ENCODE results near the gene OTOG. TPM values are rescaled to one million over a fixed set of nuclear protein-coding genes. Genes with fewer than 3 reads are reported as not detected.

OTOG gene
- total RNA-seq, 1 experiment from 2014 or later: 0.35 TPM

DNA sequence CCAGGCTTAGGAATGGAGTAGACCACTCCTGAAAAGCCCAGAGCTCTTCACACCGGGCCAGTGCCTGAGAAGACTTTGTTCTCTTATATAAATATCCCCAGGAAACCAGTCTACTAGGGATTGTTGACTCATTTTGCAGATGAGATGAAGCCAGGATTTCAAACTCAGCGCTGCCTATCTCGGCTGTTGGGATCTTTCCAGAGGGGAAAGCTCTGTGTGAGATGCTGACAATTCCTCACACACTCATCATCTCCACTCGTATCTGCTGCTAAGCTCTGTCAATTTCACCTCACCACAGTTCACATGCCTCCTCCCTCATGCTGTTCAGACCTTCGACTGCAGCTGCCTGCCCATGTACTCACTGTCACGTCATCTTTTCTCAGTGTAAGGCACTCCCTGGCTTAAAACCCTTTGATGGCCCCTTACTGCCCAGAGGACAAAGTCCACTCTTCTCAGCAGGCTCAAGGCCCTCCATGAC lies 15.4 kb upstream of the OTOG start:
- H2BK15ac ChIP-seq (ENCODE audit: low read depth, low read length): no peak overlapping the region
- H3K56ac ChIP-seq (ENCODE audit: insufficient read length, low read depth, low read length): no peak overlapping the region
- no peaks in the 10 kb centered on the region for H3K79me2 ChIP-seq (ENCODE audit: insufficient read depth, low read length)
- no peak overlapping the region for H3K4ac ChIP-seq (ENCODE audit: low read depth, low read length)
- no peak overlapping the region for H3K18ac ChIP-seq (ENCODE audit: insufficient read length, low read depth, low read length)
- H3K23me2 ChIP-seq (ENCODE audit: insufficient read length, low read depth, low read length, poor library complexity, severe bottlenecking): no peaks in the 10 kb centered on the region
- no peak overlapping the region for H3K4me3 Mint-ChIP-seq
- no peak overlapping the region for H3K27ac ChIP-seq (ENCODE audit: insufficient read length, low read depth, low read length)
- no CpG with 5 or more reads among the region's 6 CpGs for WGBS (ENCODE audit: extremely low coverage, insufficient read length, low lambda C conversion rate)
- no peaks in the 10 kb centered on the region for H3K9me3 Mint-ChIP-seq
- peaks cover 0 to 25% of the 10 kb centered on the region in 2 experiments; a peak in 2 of 4 replicates for H3K4me1 Mint-ChIP-seq
- no peak overlapping the region for H2AK5ac ChIP-seq (ENCODE audit: insufficient read length, low read length)
- no peak for DNase-seq
- no peak overlapping the region for H2BK120ac ChIP-seq (ENCODE audit: low read depth, low read length, poor library complexity, severe bottlenecking)
- no peak overlapping the region for H2BK12ac ChIP-seq (ENCODE audit: insufficient read length, low read depth, low read length)
- no peak overlapping the region for H3T11ph ChIP-seq (ENCODE audit: low read length)
- TF ChIP-seq, protein P1, sequence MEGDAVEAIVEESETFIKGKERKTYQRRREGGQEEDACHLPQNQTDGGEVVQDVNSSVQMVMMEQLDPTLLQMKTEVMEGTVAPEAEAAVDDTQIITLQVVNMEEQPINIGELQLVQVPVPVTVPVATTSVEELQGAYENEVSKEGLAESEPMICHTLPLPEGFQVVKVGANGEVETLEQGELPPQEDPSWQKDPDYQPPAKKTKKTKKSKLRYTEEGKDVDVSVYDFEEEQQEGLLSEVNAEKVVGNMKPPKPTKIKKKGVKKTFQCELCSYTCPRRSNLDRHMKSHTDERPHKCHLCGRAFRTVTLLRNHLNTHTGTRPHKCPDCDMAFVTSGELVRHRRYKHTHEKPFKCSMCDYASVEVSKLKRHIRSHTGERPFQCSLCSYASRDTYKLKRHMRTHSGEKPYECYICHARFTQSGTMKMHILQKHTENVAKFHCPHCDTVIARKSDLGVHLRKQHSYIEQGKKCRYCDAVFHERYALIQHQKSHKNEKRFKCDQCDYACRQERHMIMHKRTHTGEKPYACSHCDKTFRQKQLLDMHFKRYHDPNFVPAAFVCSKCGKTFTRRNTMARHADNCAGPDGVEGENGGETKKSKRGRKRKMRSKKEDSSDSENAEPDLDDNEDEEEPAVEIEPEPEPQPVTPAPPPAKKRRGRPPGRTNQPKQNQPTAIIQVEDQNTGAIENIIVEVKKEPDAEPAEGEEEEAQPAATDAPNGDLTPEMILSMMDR (conservative IDR thresholded peaks at IDR 0.05): no peak
- H2BK20ac ChIP-seq (ENCODE audit: low read depth, low read length, poor library complexity, severe bottlenecking): no peak overlapping the region
- H3K9ac ChIP-seq (ENCODE audit: extremely low read depth, insufficient read length, low read length): no peak overlapping the region
- no peak overlapping the region for H4K8ac ChIP-seq (replicated peaks; ENCODE audit: insufficient read length, low read depth, low read length)
- no peak overlapping the region for H4K91ac ChIP-seq (ENCODE audit: insufficient read length, low read depth, low read length)
- H3K27me3 ChIP-seq (ENCODE audit: insufficient read depth, low read length): no peaks in the 10 kb centered on the region
- no peak overlapping the region; a peak in 1 of 7 replicates for H3K27ac Mint-ChIP-seq
- H4K5ac ChIP-seq (ENCODE audit: insufficient read length, low read depth, low read length): no peak overlapping the region
- no peak overlapping the region for H3K14ac ChIP-seq (ENCODE audit: insufficient read depth, low read length)
- no peaks in the 10 kb centered on the region for H4K20me1 ChIP-seq (ENCODE audit: control insufficient read depth, insufficient read depth, insufficient read length)
- no peaks in the 10 kb centered on the region for H3K79me1 ChIP-seq (ENCODE audit: insufficient read depth, low read depth, low read length, poor library complexity, severe bottlenecking)
- no peak overlapping the region for H2AFZ ChIP-seq (ENCODE audit: low read length)
- no peaks in the 10 kb centered on the region for H3K9me3 ChIP-seq (ENCODE audit: control insufficient read depth, low read depth, low read length)
- no peak overlapping the region for H3K4me2 ChIP-seq (ENCODE audit: insufficient read depth, insufficient read length, low read length)
- peaks cover 4% of the 10 kb centered on the region for H3K27me3 Mint-ChIP-seq (ENCODE audit: low read depth)
- H3K4me1 ChIP-seq (ENCODE audit: insufficient read depth, low read length): no peaks in the 10 kb centered on the region
- H3K36me3 Mint-ChIP-seq (ENCODE audit: insufficient read depth in 1 of 3, low read depth in 3 of 3): no peaks in the 10 kb centered on the region
- no peak overlapping the region for H2BK5ac ChIP-seq (ENCODE audit: insufficient read length, low read length)
- H3K23ac ChIP-seq (ENCODE audit: insufficient read length, low read depth, low read length): no peak overlapping the region
